HUES64 (cell line): ENCODE results near the gene FUT2.
A peak's percentile ranks its signal among the peaks of the same experiment; 100 is the strongest.

Source experiments
- H3K27ac ChIP-seq: 2 replicates; pipeline ENCODE4 v1.7.0; 2013; ENCODE audit warnings: low read depth, low read length, inconsistent platforms
- H3K27me3 ChIP-seq: 2 replicates; pipeline ENCODE4 v1.6.1; 2013; ENCODE audit warnings: mild to moderate bottlenecking, low read length; ENCODE audit not compliant: insufficient read depth
- H3K36me3 ChIP-seq: 2 replicates; pipeline ENCODE4 v1.6.1; 2013; ENCODE audit warnings: mild to moderate bottlenecking, low read length; ENCODE audit not compliant: insufficient read depth
- H3K4me1 ChIP-seq: 2 replicates; pipeline ENCODE4 v1.6.1; 2013; ENCODE audit warnings: mild to moderate bottlenecking, low read length, moderate library complexity; ENCODE audit not compliant: insufficient read depth
- H3K4me3 ChIP-seq: 2 replicates; pipeline ENCODE4 v1.5.1; 2013; ENCODE audit warnings: mild to moderate bottlenecking, low read length, moderate library complexity
- H3K9ac ChIP-seq: 2 replicates; pipeline ENCODE4 v1.6.1; 2013; ENCODE audit warnings: mild to moderate bottlenecking, low read depth, low read length
- H3K9me3 ChIP-seq: 2 replicates; pipeline ENCODE4 v1.6.1; 2013; ENCODE audit warnings: low read depth, low read length; ENCODE audit not compliant: insufficient read depth
- WGBS: fragments of 150-250, 120-280 bp; methylation state at CpG from one replicate; pipeline ENCODE4 v1.1.7; 2013; ENCODE audit warnings: missing lambda C conversion rate; 5-methylcytosine and 5-hydroxymethylcytosine counted together

FUT2 gene

GRCh38 chr19:48746738-48747575 lies 51.2 kb downstream of the FUT2 start, which contains the start of gene IZUMO1:
Gene IZUMO1 (minus strand): TSS chr19:48746909. CDS start chr19:48745859, 1,050 bp downstream.
- H3K36me3 ChIP-seq, result peaks cover 24% of the 10 kb centered on the region
- H3K9me3 ChIP-seq, result no peaks in the 10 kb centered on the region
- H3K27me3 ChIP-seq, result no peaks in the 10 kb centered on the region
- 5% methylated on average over 31 of the region's 31 CpGs for WGBS
- H3K4me1 ChIP-seq, result peaks cover 3% of the 10 kb centered on the region; the same call in 1 of the 2 replicates
- peak within 1 kb of the TSS; percentile 84 for H3K27ac ChIP-seq
- H3K9ac ChIP-seq, result peak within 1 kb of the TSS; percentile 41; the same call in 1 of the 2 replicates
- peak within 1 kb of the TSS; percentile 70 for H3K4me3 ChIP-seq

- Histone ChIP-seq H3K9ac (no peak overlapping the region), H3K27ac (no peak overlapping the region), H3K4me3 (no peak overlapping the region), H3K36me3 (peaks cover 24% of the 10 kb centered on the region), H3K9me3 (no peaks in the 10 kb centered on the region), H3K4me1 (peaks cover 6% of the 10 kb centered on the region), H3K27me3 (peaks cover 6% of the 10 kb centered on the region; the same call in 1 of the 2 replicates)
- whole genome bisulfite sequencing, result 87% methylated on average over 4 of the region's 4 CpGs
Observed at GRCh38 chr19:48749571-48750198, 53.9 kb downstream of the FUT2 start.

- Histone ChIP-seq H3K36me3 (peaks cover 24% of the 10 kb centered on the region), H3K9me3 (no peaks in the 10 kb centered on the region), H3K4me3 (no peak overlapping the region), H3K4me1 (peaks cover 6% of the 10 kb centered on the region; the same call in 1 of the 2 replicates), H3K9ac (no peak overlapping the region), H3K27me3 (peaks cover 6% of the 10 kb centered on the region; the same call in 1 of the 2 replicates), H3K27ac (no peak overlapping the region)
- WGBS, result 97% methylated on average over 31 of the region's 31 CpGs
Observed at GRCh38 chr19:48750351-48750750, 54.6 kb downstream of the FUT2 start.

GRCh38 chr19:48750771-48751504 lies 55.2 kb downstream of the FUT2 start:
- Histone ChIP-seq H3K4me3 (peak overlapping the region; percentile 69; the same call in 1 of the 2 replicates), H3K9me3 (no peaks in the 10 kb centered on the region), H3K4me1 (peaks cover 8% of the 10 kb centered on the region; the same call in 1 of the 2 replicates), H3K9ac (no peak overlapping the region), H3K36me3 (peaks cover 24% of the 10 kb centered on the region), H3K27ac (no peak overlapping the region), H3K27me3 (peaks cover 6% of the 10 kb centered on the region; the same call in 1 of the 2 replicates)
- 93% methylated on average over 29 of the region's 29 CpGs for WGBS

GRCh38 chr19:48751845-48752495 lies 56.2 kb downstream of the FUT2 start:
- no peaks in the 10 kb centered on the region for H3K9me3 ChIP-seq
- H3K27ac ChIP-seq, result peak overlapping the region; percentile 72; the same call in 1 of the 2 replicates
- H3K27me3 ChIP-seq, result peaks cover 6% of the 10 kb centered on the region; the same call in 1 of the 2 replicates
- peak overlapping the region; percentile 34 for H3K9ac ChIP-seq
- H3K4me3 ChIP-seq, result peak overlapping the region; percentile 69
- H3K36me3 ChIP-seq, result peaks cover 24% of the 10 kb centered on the region
- peaks cover 7% of the 10 kb centered on the region; the same call in 1 of the 2 replicates for H3K4me1 ChIP-seq
- WGBS, result 23% methylated on average over 19 of the region's 20 CpGs

GRCh38 chr19:48752496-48753365 lies 57.0 kb downstream of the FUT2 start, which contains the start of gene FUT1:
Gene FUT1 (minus strand): TSS chr19:48752641. CDS start chr19:48751281, 1,360 bp downstream.
- Histone ChIP-seq H3K27ac (peak within 1 kb of the TSS; percentile 72), H3K36me3 (peaks cover 24% of the 10 kb centered on the region), H3K4me3 (peak within 1 kb of the TSS; percentile 69), H3K27me3 (peaks cover 6% of the 10 kb centered on the region; the same call in 1 of the 2 replicates), H3K4me1 (peaks cover 7% of the 10 kb centered on the region; the same call in 1 of the 2 replicates), H3K9me3 (no peaks in the 10 kb centered on the region), H3K9ac (peak within 1 kb of the TSS; percentile 34)
- WGBS, result 1% methylated on average over 73 of the region's 73 CpGs

- Histone ChIP-seq H3K9ac (no peak within 1 kb of the TSS), H3K4me3 (no peak within 1 kb of the TSS), H3K27me3 (peaks cover 6% of the 10 kb centered on the region; the same call in 1 of the 2 replicates), H3K27ac (no peak within 1 kb of the TSS), H3K36me3 (peaks cover 7% of the 10 kb centered on the region), H3K4me1 (peaks cover 7% of the 10 kb centered on the region; the same call in 1 of the 2 replicates), H3K9me3 (no peaks in the 10 kb centered on the region)
- WGBS, result 84% methylated on average over 4 of the region's 4 CpGs
Observed at GRCh38 chr19:48755084-48755641, 59.4 kb downstream of the FUT2 start, which contains the start of gene FGF21. Gene FGF21 (plus strand): TSS chr19:48755524. CDS start chr19:48756237, 713 bp downstream.
